NOMO-1 treated with DMSO at 0.1 percent for 48 hours (cell line): Measurements from ENCODE around the gene MYO1H.
"Not testable (repeated sequence)": the region's sequence is repeated elsewhere in the genome, so short reads cannot be mapped to it uniquely, and the experiment has no call there.

Source experiments
- DNase-seq: peaks from one replicate; lab custom pipeline; 2025; ENCODE audit not compliant: unreplicated experiment; lab: John Stamatoyannopoulos, UW

MYO1H gene

DNA sequence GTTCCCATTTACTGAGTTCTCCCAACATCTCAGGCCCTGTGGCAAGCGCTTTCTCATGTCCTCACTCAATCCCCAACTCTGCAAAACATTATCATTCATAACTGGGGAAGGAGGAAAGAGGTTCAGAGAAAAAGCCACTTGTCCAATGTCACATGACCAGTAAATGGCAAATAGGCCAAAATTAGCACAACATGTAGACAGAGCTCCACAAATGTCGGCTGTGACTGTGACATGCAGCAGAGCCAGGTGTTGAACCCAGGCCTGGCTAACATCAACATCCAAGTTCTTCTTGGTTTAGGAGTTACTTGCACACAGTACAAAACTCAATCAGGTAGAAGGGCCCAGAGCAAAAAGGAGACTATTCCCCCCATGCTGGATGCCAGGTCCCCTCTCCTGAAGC, 118.6 kb downstream of the MYO1H start:
- DNase-seq = no peak

DNA sequence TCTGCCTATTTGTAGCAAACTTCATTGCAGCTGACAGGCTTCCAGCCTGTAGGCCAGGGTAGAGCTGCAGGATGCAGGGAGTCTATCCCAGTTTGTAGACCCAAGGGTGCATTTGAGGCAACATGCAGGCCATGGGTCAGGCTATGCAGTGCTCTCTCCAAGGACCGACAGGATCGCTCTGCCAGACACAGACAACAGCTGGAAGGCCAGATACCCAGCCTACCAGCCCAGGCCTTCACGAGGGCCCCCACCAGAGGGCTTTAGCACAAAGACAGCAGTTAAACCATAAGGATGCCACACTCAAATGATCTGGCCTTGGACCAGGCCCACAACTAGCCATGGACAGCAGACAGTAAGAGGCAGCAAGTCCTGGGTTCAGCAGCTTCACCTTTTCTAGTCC, 119.1 kb downstream of the MYO1H start:
- no peak for DNase-seq

DNA sequence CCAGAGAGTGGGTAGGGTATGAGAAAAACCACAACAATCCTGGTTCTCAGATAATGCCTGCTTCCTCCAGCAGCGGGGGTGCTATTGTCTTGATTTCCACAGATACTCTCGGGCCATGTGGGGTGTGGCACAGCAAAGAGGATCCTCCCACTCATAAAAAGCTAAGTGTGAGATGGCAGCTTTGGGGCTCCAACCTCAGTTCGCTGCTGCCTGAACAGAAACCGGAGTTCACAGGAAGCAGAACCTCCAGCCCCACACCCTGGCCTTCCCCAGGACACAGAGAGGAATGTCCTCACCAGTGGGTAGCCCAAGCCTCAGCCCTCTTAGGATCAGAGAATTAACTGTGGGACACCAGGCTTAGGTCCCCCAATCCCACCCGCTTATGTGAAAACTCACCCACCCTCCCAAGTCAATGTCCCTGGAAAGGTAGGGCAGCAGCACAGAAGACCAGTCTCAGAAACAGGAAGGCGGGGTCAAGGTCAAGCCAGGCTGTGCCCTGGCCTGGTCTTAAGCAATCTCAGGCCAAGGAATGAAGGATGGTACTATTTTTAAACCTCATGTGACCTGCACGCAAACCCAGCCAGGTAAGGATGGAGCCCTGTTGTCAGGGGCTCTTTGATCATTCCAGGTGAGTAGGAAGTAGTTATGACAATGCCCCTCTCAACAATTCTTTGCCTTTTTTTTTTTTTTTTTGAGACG, 120.4 kb downstream of the MYO1H start:
- peak; percentile 32 for DNase-seq

DNA sequence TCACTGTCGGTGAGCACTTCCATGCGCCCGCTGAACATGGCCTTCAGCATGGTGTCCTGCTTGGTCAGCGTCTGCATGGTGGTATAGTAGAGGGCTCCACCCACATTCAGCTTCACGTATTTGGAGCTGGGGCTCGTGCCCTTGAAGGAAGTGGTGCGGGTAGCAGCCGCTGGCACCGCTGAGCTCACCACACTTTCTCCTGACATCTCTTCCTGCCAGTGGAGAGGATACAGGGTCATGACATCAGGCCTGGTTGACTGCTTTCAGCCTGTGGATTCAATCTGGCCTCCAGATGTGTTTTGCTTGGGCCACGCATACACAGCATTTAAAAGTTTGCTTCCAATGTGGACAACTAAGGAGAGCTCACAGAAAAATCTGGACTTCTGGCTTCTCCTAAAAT, 121.8 kb downstream of the MYO1H start:
- DNase-seq = no peak

DNA sequence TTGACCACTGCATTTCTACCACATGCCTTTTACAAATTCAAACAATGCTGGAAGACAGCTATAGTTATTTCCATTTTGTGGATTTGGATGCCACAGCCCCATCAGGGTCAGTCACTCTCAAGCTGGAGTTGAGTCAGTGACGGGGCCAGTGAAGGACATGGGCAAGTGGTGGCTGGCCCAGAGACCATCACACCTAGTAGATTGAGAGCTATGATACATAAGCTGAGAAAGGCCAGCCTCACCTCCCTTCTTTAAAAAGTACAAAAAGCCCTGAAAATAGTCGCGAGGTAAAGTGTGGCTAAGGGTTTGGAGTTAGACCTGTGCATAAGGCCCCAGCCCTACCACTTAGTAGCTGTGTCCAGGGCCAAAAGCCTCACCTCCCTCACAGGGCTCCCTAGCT, 125.3 kb downstream of the MYO1H start:
- no peak for DNase-seq

DNA sequence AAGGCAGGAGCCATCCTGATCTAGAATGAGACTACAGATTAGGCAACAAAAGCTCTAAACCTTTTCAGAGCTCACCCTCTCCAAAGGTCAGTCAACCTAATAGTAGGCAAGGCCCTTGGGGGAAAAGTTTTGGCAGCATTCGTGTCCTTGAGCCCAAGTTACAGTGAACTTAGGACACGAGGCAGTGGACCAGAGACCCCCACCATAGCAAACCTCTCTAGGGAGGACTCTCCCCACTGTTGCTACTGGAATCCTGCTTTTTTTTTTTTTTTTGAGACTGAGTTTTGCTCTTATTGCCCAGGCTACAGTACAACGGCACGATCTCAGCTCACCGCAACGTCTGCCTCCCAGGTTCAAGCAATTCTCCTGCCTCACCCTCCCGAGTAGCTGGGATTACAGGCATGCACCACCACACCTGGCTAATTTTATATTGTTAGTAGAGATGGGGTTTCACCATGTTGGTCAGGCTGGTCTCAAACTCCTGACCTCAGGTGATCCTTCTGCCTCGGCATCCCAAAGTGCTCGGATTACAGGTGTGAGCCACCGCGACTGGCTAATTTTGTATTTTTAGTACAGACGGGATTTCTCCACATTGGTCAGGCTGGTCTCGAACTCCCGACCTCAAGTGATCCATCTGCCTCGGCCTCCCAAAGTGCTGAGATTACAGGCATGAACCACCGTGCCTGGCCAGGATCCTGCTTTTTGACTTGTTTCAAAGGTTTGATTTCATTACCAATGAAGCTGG, 126.0 kb downstream of the MYO1H start:
- not testable (repeated sequence) for DNase-seq

DNA sequence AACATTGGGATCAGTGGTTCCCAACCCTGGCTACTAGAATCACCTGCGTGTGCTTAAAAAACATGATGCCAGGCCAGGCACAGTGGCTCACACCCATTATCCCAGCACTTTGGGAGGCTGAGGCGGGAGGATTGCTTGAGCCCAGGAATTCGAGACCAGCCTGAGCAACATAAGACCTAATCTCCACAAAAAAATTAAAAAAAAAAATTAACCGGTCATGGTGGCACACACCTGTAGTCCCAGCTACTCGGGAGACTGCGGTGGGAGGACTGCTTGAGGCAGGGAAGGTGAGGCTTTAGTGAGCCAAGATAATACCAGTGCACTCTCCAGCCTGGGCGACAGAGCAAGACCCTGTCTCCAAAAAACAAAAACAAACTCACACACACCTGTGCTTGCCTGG, 127.4 kb downstream of the MYO1H start:
- no peak for DNase-seq

DNA sequence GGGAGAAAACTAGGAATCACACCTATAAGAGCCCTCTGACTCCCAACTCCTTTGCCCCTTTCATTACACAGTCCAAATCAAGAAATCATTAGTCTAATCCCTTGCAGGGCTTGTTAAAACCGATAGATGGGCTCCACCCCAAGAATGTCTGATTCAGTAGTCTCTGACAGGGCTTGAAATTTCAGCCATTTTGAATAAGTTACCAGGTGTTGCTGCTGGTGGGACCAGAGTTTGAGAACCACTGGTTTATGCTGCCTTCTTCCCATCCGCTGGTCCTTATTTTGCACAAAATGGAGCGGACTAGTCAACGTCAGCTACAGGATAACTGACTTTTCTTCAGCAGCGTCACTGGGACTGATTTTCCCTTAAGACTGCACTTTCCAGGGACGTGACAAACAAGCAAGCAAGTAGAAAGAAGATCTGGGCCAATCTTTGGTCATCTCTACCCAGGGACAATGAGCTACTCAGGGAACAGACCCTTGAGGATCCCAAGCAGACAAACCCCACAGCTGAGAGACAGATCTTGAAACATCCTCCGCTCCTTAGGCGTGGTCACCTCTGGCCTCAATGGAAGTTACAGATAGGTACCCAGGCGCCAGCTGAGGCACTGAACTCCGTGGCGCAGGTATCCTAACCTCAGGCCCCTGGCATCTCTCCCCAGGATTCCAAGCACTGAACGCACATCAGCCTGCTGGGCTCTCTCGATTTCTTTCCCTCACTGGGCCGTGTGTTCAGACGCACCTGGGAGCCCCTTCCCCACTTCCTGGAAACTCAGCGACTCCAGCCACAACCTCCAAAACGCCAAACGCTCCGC, 128.5 kb downstream of the MYO1H start:
- no peak for DNase-seq

DNA sequence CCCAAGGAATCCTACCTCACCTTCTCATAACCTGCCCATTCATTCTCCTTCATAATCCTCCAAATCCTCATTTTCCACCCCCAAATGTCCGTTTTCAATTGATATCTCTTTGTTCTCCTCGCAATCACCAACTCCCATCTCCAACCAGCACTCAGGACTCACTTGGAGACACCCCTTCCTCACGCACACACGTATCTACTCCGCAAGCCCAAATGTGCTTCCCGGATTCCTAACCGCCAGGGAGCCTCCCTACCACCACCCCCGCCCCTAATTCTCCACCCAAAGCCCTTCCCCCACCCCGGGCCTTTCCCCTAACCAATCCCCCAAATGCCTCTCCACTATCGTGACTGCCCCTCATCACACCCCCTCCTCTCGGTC, 129.1 kb downstream of the MYO1H start:
- no peak for DNase-seq

DNA sequence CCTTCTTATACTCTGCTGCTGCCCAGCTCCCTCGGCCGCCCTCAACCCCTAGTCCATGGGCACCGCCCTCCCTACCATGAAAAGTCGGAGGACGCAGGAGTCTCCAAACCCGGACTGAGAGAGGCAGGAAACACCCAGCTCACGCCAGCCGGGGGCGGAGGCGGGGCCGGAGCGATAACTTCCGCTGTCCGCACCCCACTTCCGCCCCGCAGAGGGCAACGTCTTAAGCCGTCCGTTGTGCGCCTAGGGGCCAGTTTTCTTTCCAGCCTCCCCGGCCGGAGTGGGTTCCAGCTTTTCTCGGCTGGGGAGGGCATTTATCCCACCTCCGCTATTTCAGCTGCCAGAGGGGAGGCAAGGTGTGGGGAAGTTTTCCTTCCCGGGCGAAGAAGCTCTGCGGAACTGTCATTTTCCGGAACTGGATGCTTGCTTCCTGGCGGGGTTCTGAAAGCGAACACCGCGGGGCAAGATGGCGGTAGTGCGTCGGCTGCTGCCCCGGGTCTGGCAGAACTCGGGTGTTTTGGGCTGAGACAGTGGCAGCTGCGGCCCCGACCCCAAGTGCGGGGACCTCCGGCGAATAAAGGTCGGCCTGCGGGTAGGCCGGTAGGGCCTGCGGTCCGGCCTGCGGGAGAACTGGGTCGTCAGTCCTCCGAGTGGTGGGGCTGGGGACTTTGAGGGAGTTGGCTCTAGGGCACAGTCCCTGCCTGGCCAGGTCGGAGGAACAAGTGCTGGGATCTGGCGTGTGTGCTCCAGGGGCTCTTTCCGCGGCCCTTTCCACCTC, 129.7 kb downstream of the MYO1H start, which contains the start of the genes KCTD10 and UBE3B:
TSS of gene KCTD10 (minus strand) at position 116 of the 778 bp plus-strand sequence. CDS start at position 78, 38 bp downstream.
TSS of gene UBE3B (plus strand) at position 450 of the 778 bp plus-strand sequence. CDS start 5,918 bp downstream, outside the sequence.
- DNase-seq = peak; percentile 75

DNA sequence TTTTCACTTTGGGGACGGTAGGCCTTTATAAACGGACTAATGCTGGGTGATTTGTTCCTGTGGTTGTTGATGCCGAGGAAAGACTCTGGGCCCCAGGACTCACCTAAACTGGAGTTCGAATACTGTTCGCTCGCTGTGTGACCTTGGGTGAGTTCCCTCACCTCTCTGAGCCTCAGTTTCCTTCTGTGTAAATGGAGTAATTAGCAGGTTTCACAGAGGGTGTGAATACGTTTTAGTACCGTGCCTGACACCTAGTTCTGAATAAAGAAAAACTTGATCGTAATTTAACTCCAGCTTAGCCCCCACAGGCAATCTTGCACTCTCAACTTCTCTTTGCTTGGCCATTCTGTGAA, 130.2 kb downstream of the MYO1H start:
- no peak for DNase-seq

DNA sequence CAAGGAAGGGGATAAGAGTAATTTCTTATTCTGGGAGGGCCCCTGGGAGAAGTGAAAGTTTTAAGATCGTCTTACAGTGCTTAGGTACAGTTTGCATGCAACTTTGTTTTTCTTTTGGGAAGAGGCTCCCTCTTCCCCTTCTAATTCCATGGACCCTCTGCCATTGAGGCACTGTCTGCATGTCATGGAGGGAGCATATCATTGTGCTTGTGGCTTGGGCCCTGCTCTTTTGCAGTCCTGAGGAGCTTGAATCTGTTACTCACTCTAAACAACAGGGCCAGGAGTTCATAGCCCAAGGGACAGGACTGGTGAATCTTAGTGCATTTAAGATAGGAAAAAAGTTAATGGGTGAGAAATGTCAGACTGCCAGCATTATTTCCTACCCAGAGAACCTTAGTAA, 132.1 kb downstream of the MYO1H start:
- DNase-seq = no peak

DNA sequence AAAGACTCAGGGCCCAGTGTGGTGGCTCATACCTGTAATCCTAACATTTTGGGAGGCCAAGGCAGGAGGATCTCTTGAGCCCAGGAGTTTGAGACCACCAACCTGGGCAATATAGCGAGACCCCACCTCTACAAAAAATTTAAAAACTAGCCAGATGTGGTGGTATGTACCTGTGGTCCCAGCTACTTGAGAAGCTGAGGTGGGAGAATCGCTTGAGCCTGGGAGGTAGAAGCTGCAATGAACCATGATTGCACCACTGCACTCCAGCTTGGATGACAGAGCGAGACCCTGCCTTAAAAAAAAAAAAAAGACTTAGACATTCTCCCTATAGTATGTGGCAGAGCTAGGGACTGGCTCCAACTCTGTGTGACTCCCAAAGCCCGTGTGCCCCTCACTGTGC, 132.7 kb downstream of the MYO1H start:
- DNase-seq = no peak

DNA sequence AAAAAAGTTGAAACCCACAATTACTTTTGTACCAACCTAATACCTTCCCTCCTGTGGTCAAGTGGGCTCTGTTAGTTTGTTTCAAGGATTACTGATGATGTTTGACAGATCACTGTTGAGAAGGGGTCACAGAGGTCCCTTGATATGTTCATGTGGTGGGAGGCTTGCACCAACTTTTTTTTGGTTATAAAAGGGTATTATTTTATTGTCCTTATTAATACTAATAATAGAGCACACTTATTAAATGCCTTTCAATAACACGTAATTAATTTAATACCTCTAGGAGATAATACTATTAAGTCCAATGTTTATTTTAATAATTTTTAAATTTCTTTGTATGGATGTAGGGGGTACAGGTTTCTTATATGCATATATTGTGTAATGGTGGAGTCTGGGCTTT, 134.2 kb downstream of the MYO1H start:
- DNase-seq = no peak

DNA sequence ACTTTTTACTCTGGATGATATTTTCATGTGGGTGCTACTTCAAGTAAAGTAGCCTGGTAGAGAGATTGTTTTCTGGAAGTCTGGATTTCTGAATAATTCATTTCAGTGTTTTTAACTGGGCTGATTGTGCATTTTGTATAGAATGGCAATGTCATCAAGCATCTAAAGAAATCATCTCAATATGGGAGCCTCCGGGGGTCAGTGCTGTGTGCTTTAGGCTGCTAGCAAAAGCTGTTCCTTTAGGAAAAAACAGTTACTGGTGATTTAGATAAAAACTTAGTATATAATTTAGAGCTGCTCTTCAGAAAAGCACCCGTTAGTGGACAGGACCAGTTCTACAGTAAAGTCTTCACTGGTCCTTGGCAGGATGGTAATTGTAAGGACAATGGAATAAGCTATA, 134.8 kb downstream of the MYO1H start:
- DNase-seq = no peak

DNA sequence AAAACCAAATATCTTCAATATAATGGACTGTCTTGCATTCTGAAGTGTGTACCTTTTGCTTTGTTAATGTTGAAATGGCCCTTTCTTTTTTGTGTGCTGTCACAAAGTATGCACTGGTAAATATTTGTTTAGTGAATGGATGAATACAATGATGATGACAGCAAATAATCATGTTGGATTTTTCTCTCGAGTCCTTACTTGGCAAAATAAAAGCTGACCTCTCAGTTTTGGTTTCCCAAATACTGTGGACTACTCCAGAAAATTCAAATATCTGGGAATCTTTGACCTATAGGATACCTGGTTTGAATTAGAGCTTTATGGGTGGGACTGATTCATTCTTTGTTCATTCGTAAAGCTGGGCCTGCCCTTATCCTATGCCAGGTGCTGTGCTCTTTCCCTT, 135.2 kb downstream of the MYO1H start:
- DNase-seq = no peak

DNA sequence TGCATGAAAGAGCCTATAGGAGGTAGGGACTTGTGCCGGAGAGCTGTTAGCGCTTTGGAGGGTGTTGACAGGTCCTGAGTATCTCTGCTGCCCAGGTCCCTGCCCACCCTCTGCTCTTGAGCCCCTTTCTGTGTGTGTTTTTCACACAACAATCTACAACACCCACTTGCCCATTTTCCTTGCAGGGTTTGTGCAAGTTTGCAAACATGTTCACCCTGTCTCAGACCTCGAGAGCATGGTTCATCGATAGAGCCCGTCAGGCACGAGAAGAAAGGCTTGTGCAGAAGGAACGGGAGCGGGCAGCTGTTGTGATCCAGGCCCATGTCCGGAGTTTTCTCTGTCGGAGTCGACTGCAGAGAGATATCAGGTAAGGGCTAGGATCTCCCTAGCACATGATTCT, 135.6 kb downstream of the MYO1H start:
- DNase-seq = no peak

DNA sequence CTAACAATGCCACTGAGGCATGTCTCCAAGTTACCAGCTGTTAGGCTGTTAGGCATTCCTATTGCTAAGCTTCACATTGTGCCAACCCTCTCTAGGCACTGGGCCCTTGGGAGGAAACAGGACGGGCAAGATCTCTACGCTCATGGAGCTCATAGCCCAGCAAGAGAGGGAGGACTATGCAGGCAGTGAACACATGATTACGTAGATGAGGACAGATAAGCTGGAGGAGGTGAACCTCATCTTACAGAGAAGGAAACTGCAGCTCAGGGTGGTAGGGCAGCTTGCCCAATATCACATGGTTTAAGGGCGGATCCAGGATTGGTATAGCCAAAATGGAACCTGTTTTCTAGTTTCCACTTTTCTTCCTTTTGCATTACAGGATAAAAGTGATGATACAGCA, 137.5 kb downstream of the MYO1H start:
- no peak for DNase-seq

DNA sequence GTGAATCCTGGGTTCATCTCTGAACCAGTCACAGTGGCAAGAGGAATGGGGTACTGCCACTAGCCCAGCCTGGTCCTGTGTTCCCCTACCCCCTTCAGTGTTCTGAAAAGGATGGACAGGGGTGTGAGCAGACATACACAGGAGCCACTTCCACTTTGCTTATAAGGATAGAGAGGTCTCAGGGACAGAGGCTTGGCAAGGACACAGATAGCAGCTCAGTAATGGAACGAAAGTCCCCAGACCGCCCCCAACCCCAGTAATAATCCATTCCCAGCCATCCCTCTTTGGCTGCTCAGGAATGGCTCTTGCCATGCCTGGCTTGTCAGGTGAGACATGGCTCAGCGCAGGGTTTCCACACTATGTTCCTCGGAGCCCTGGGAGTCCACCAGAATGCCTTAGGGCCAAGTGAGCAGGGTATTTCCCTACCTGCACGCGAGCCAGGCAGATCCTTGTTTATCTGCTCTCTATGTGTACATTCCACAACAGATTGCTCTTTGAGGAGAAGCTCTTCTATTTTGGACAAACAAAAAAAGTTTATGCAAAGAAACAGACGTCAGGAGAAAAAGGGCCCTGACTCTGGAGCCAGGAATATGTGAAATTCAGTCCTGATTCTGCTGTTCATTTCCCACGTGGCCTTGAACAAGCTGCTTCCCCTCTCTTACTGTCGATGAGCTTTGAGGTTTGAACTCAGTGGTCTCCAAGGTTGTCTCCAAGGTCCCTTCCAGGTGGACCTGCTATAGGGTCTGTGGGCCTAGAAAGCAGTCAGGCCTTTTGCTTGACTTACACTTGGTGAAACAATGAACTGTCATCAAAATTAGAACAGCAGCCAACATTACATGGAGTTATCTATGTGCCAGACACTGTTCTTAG, 139.7 kb downstream of the MYO1H start:
- no peak for DNase-seq

DNA sequence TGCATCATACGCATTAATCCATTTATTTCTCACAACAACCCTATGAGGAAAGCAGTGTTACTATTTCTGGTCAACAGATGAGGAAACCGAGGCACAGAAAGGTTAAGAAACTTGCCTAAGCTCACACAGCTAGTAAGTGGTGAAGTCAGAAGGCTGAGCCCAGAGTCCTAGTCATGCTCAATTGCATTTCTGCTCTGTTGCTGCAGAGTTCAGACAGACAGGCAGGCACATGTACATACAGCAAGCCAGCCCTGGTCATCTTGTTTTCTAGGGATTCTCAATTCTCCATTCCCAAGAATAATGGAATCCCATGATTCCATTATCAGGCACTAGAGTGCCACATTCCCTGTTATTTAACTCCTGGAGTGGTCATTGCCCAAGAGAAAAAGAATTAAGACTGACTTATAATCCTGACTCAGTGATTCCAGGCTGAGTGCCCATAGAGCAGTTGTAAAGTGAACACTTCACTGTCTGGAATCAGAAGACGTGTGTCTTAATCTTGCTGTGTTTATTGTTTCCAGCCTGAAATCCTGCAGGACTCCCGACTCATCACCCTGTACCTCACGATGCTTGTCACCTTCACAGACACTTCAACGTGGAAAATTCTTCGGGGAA, 140.5 kb downstream of the MYO1H start:
- no peak for DNase-seq
